GM18517 (cell line): ENCODE measurements around the gene C1QTNF12.
A peak's percentile ranks its signal among the peaks of the same experiment; 100 is the strongest.

ENCODE experiments used
- ATAC-seq: cut with Tn5 transposase; IDR thresholded peaks from one replicate; pipeline ENCODE4 v1.9.1; 2021; ENCODE audit warnings: mild to moderate bottlenecking, moderate library complexity; ENCODE audit not compliant: unreplicated experiment

The C1QTNF12 gene

GRCh38 chr1:1241588-1242219 lies 4.8 kb downstream of the C1QTNF12 start:
- ATAC-seq = no peak

- no peak for ATAC-seq
These were observed 5.5 kb downstream of the C1QTNF12 start for GRCh38 chr1:1240822-1241587.

- no peak for ATAC-seq
These were observed 6.2 kb downstream of the C1QTNF12 start for GRCh38 chr1:1240348-1240732.

- no peak for ATAC-seq
These were observed 6.7 kb downstream of the C1QTNF12 start for GRCh38 chr1:1239614-1240347.

- ATAC-seq = no peak
These were observed 7.3 kb downstream of the C1QTNF12 start for GRCh38 chr1:1239227-1239613.

- ATAC-seq = no peak
These were observed 7.8 kb downstream of the C1QTNF12 start for GRCh38 chr1:1238702-1239178.

GRCh38 chr1:1237874-1238701 lies 8.4 kb downstream of the C1QTNF12 start:
- no peak for ATAC-seq

GRCh38 chr1:1236945-1237873 lies 9.3 kb downstream of the C1QTNF12 start:
- no peak for ATAC-seq

GRCh38 chr1:1236176-1236763 lies 10.3 kb downstream of the C1QTNF12 start:
- no peak for ATAC-seq

- ATAC-seq = no peak
These were observed 11.3 kb downstream of the C1QTNF12 start for GRCh38 chr1:1235016-1235744.

- no peak for ATAC-seq
These were observed 12.2 kb downstream of the C1QTNF12 start for GRCh38 chr1:1234180-1234808.

- ATAC-seq = no peak
These were observed 13.0 kb downstream of the C1QTNF12 start for GRCh38 chr1:1233567-1233892.

GRCh38 chr1:1232796-1233566 lies 13.5 kb downstream of the C1QTNF12 start:
- no peak for ATAC-seq

GRCh38 chr1:1232208-1232795 lies 14.2 kb downstream of the C1QTNF12 start, which contains the start of gene B3GALT6:
TSS of gene B3GALT6 (plus strand) at chr1:1232237. CDS start at chr1:1232279, 42 bp downstream.
- no peak for ATAC-seq

GRCh38 chr1:1231400-1232207 lies 14.9 kb downstream of the C1QTNF12 start, which contains the start of gene SDF4:
TSS of gene SDF4 (minus strand) at chr1:1232001. CDS start at chr1:1228772, 3,229 bp downstream.
- ATAC-seq = peak; percentile 85
